Vagina (tissue), 2 donors: ENCODE results near the gene NFIB.

Experiments used
- CTCF ChIP-seq, 3 experiments: fragments of 450-650 bp in 2 of 3; fragments of 200-600 bp in 1 of 3; sonication (generic) in 1 of 3; IDR thresholded peaks; one replicate each; pipeline ENCODE4 v1.5.1; 2017 to 2019; ENCODE audit warnings: antibody characterized with exemption in 3 of 3, mild to moderate bottlenecking in 2 of 3, moderate library complexity in 2 of 3
- POLR2A ChIP-seq, 2 donors: fragments of 450-650 bp; IDR thresholded peaks; one replicate each; pipeline ENCODE4 v1.6.1; 2017; ENCODE audit warnings: antibody characterized with exemption in 2 of 2, mild to moderate bottlenecking in 2 of 2, moderate library complexity in 2 of 2

DNA sequence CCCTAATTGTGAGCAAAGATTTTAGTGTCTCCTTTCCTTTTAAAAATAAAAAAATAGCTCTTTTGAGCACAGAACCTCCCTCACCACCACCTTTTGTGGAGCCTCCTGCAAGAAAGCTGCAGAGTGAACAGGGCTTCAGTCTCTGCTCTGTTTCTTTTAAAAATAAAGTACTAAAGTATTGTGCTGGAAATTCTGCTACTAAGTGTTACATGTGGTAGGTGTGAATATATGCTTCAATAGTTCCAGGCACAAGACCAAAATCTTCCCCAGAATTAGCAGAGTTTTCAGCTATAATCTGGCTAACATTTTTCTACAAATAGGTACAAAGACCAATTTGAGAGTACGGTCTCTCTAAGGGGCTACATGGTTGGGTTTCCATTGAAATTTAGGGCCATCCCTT lies 40.3 kb upstream of the NFIB start:
- TF ChIP-seq CTCF (IDR thresholded peaks at IDR 0.05) = no peak
- no peak for TF ChIP-seq POLR2A (IDR thresholded peaks at IDR 0.05)
